Breast epithelium (tissue), 3 donors: ENCODE measurements around the gene CXCL10.

Source experiments
- CTCF ChIP-seq, 3 donors: fragments of 450-650 bp; IDR thresholded peaks; one replicate each; pipeline ENCODE4 v1.5.1; 2016 to 2017; ENCODE audit warnings: antibody characterized with exemption in 3 of 3, mild to moderate bottlenecking in 3 of 3, moderate library complexity in 3 of 3
- POLR2A ChIP-seq: fragments of 450-650 bp; IDR thresholded peaks from one replicate; pipeline ENCODE4 v1.6.1; 2016; ENCODE audit warnings: antibody characterized with exemption, mild to moderate bottlenecking, moderate library complexity

- TF ChIP-seq CTCF (IDR thresholded peaks at IDR 0.05) (no peak), POLR2A (no peak)
Observed at GRCh38 chr4:76016393-76016792, 6.9 kb downstream of the CXCL10 start.
